Activated B cell treated with CpG ODN at 0.5 μM for 24 hours (primary cell): ENCODE data around the gene CCDC180. TPM values are rescaled to one million over a fixed set of nuclear protein-coding genes. Genes with fewer than 3 reads are reported as not detected.

ENCODE experiments used
- ATAC-seq: fragments of 200-7000 bp; cut with Tn5 transposase; one replicate; pipeline ENCODE4 v1.10.0; 2021; ENCODE audit warnings: low read depth, mild to moderate bottlenecking, moderate library complexity
- CTCF ChIA-PET: fragments of 350-600 bp; sonication (Branson Sonifier 250); formaldehyde crosslinking; loops from one replicate; lab custom pipeline; 2021; ENCODE audit warnings: antibody characterized with exemption; lab: Charles Lee
- POLR2A ChIA-PET: fragments of 350-600 bp; sonication (Branson Sonifier 250); formaldehyde crosslinking; loops from one replicate; lab custom pipeline; 2021; ENCODE audit warnings: antibody characterized with exemption; lab: Charles Lee
- DNase-seq: peaks from one replicate; pipeline ENCODE4 v3.0.0; 2022
- H3K27ac Mint-ChIP-seq: one replicate; pipeline ENCODE4 v1.8.0; 2020; ENCODE audit warnings: mixed read lengths
- H3K27me3 Mint-ChIP-seq: one replicate; pipeline ENCODE4 v1.8.0; 2021; ENCODE audit warnings: mixed read lengths
- H3K36me3 Mint-ChIP-seq: one replicate; pipeline ENCODE4 v1.8.0; 2021; ENCODE audit warnings: low read depth, mixed read lengths
- H3K4me1 Mint-ChIP-seq: one replicate; pipeline ENCODE4 v1.8.0; 2021; ENCODE audit warnings: mixed read lengths
- H3K4me3 Mint-ChIP-seq: one replicate; pipeline ENCODE4 v1.8.0; 2020; ENCODE audit warnings: mild to moderate bottlenecking, mixed read lengths
- H3K9me3 Mint-ChIP-seq: one replicate; pipeline ENCODE4 v1.8.0; 2020; ENCODE audit warnings: mixed read lengths
- CTCF ChIP-seq: fragments of 200-600 bp; IDR thresholded peaks from one replicate; pipeline ENCODE4 v1.8.0; 2022; ENCODE audit warnings: antibody characterized with exemption, mild to moderate bottlenecking
- intact Hi-C: fragments of 100-400 bp; cut with micrococcal nuclease; formaldehyde crosslinking; loops from one replicate; pipeline ENCODE4 v1.15.1; 2024
- total RNA-seq: library from RNA; stranded (reverse); gene quantifications from 2 replicates; pipeline ENCODE4 v1.2.3, GENCODE V29; 2022

The CCDC180 gene
- total RNA-seq, 1 donor from 2014 or later = 4.0 TPM

- Mint-ChIP-seq H3K4me1 (no peaks in the 10 kb centered on the region), H3K4me3 (no peak overlapping the region), H3K27me3 (peaks cover 9% of the 10 kb centered on the region), H3K27ac (no peak overlapping the region), H3K36me3 (peaks cover 20% of the 10 kb centered on the region), H3K9me3 (no peaks in the 10 kb centered on the region)
- no peak for TF ChIP-seq CTCF
- ChIA-PET POLR2A (interaction anchor here (0.5 kb wide), 1 partner anchor 126 kb away, joined by 5 read pairs; no protein-coding TSS in a partner anchor), CTCF (no interaction called here)
- intact Hi-C loops = no loop called here
- DNase-seq (no peak), ATAC-seq (no peak)
Observed at GRCh38 chr9:97310023-97310422, 2.6 kb downstream of the CCDC180 start.

- Mint-ChIP-seq H3K36me3 (peaks cover 24% of the 10 kb centered on the region), H3K4me1 (no peaks in the 10 kb centered on the region), H3K27ac (no peak overlapping the region), H3K27me3 (peaks cover 4% of the 10 kb centered on the region), H3K9me3 (no peaks in the 10 kb centered on the region), H3K4me3 (no peak overlapping the region)
- DNase-seq (no peak), ATAC-seq (no peak)
- TF ChIP-seq CTCF = no peak
- intact Hi-C loops = no loop called here
- ChIA-PET CTCF (no interaction called here), POLR2A (no interaction called here)
Observed at GRCh38 chr9:97310896-97311295, 3.4 kb downstream of the CCDC180 start.

- intact Hi-C loops = no loop called here
- ATAC-seq (no peak), DNase-seq (no peak)
- H3K4me1 Mint-ChIP-seq = no peaks in the 10 kb centered on the region
- POLR2A ChIA-PET = no interaction called here
- no peak overlapping the region for H3K27ac Mint-ChIP-seq
- H3K4me3 Mint-ChIP-seq = no peak overlapping the region
- H3K36me3 Mint-ChIP-seq = peaks cover 32% of the 10 kb centered on the region
- no peaks in the 10 kb centered on the region for H3K27me3 Mint-ChIP-seq
- no peak for TF ChIP-seq CTCF
- CTCF ChIA-PET = no interaction called here
- no peaks in the 10 kb centered on the region for H3K9me3 Mint-ChIP-seq
Observed at GRCh38 chr9:97311798-97312500, 4.5 kb downstream of the CCDC180 start.

GRCh38 chr9:97312556-97312955 is 5.1 kb downstream of the CCDC180 start:
- intact Hi-C loops = no loop called here
- H3K4me1 Mint-ChIP-seq = no peaks in the 10 kb centered on the region
- CTCF ChIA-PET = no interaction called here
- POLR2A ChIA-PET = no interaction called here
- H3K27me3 Mint-ChIP-seq = no peaks in the 10 kb centered on the region
- H3K4me3 Mint-ChIP-seq = no peak overlapping the region
- TF ChIP-seq CTCF = no peak
- peaks cover 35% of the 10 kb centered on the region for H3K36me3 Mint-ChIP-seq
- H3K9me3 Mint-ChIP-seq = no peaks in the 10 kb centered on the region
- ATAC-seq (no peak), DNase-seq (no peak)
- no peak overlapping the region for H3K27ac Mint-ChIP-seq

- Mint-ChIP-seq H3K4me1 (no peaks in the 10 kb centered on the region), H3K4me3 (no peak overlapping the region), H3K27ac (no peak overlapping the region), H3K27me3 (no peaks in the 10 kb centered on the region), H3K36me3 (peaks cover 35% of the 10 kb centered on the region), H3K9me3 (no peaks in the 10 kb centered on the region)
- no peak for TF ChIP-seq CTCF
- CTCF ChIA-PET = no interaction called here
- DNase-seq = no peak
- ATAC-seq = no peak
- POLR2A ChIA-PET = no interaction called here
- intact Hi-C loops = no loop called here
Observed at GRCh38 chr9:97313243-97313642, 5.8 kb downstream of the CCDC180 start.
